ENCODE results near the gene IL1F10.

Gene IL1F10

GRCh38 chr2:113077921-113078320, 10.2 kb downstream of the IL1F10 start:
- no peak overlapping the region for H3K4me2 ChIP-seq (ENCODE audit: low read depth, low read length, poor library complexity, severe bottlenecking)
- no peak overlapping the region for H3K27ac ChIP-seq (ENCODE audit: low read depth, low read length)
- H3K9me2 ChIP-seq (replicated peaks; ENCODE audit: insufficient read depth, low read length), result no peaks in the 10 kb centered on the region
- no peaks in the 10 kb centered on the region for H4K20me1 ChIP-seq (ENCODE audit: low read depth, low read length)
- no peaks in the 10 kb centered on the region for H3F3A ChIP-seq (ENCODE audit: insufficient read depth)
- no peak overlapping the region for H2AFZ ChIP-seq (ENCODE audit: low read depth, low read length, severe bottlenecking)
- no peaks in the 10 kb centered on the region for H3K9me3 ChIP-seq (ENCODE audit: insufficient read depth, low read length)
- no peaks in the 10 kb centered on the region for H3K36me3 ChIP-seq (ENCODE audit: low read length)
- H3K4me3 ChIP-seq (ENCODE audit: insufficient read depth, low read length, poor library complexity, severe bottlenecking), result no peak overlapping the region
- TF ChIP-seq EZH2phosphoT487 (conservative IDR thresholded peaks at IDR 0.05; ENCODE audit: low read length), result no peak
- TF ChIP-seq, protein P1, sequence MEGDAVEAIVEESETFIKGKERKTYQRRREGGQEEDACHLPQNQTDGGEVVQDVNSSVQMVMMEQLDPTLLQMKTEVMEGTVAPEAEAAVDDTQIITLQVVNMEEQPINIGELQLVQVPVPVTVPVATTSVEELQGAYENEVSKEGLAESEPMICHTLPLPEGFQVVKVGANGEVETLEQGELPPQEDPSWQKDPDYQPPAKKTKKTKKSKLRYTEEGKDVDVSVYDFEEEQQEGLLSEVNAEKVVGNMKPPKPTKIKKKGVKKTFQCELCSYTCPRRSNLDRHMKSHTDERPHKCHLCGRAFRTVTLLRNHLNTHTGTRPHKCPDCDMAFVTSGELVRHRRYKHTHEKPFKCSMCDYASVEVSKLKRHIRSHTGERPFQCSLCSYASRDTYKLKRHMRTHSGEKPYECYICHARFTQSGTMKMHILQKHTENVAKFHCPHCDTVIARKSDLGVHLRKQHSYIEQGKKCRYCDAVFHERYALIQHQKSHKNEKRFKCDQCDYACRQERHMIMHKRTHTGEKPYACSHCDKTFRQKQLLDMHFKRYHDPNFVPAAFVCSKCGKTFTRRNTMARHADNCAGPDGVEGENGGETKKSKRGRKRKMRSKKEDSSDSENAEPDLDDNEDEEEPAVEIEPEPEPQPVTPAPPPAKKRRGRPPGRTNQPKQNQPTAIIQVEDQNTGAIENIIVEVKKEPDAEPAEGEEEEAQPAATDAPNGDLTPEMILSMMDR (IDR thresholded peaks at IDR 0.05; ENCODE audit: insufficient read depth, low read length, poor library complexity, severe bottlenecking), result no peak
- H3K79me2 ChIP-seq (ENCODE audit: insufficient read depth, low read length), result no peaks in the 10 kb centered on the region
- no peaks in the 10 kb centered on the region for H3K27me3 ChIP-seq (ENCODE audit: low read length)
- no peak overlapping the region for H3K9ac ChIP-seq (ENCODE audit: low read length)

- no peak overlapping the region for H3K9ac ChIP-seq (ENCODE audit: low read length)
- H3K79me2 ChIP-seq (ENCODE audit: insufficient read depth, low read length), result no peaks in the 10 kb centered on the region
- H3K27ac ChIP-seq (ENCODE audit: low read depth, low read length), result no peak overlapping the region
- no peak overlapping the region for H3K4me2 ChIP-seq (ENCODE audit: low read depth, low read length, poor library complexity, severe bottlenecking)
- H3K36me3 ChIP-seq (ENCODE audit: low read length), result no peaks in the 10 kb centered on the region
- H3F3A ChIP-seq (ENCODE audit: insufficient read depth), result no peaks in the 10 kb centered on the region
- H2AFZ ChIP-seq (ENCODE audit: low read depth, low read length, severe bottlenecking), result no peak overlapping the region
- no peak for TF ChIP-seq EZH2phosphoT487 (conservative IDR thresholded peaks at IDR 0.05; ENCODE audit: low read length)
- TF ChIP-seq, protein P1 (IDR thresholded peaks at IDR 0.05; ENCODE audit: insufficient read depth, low read length, poor library complexity, severe bottlenecking), result no peak
- H4K20me1 ChIP-seq (ENCODE audit: low read depth, low read length), result no peaks in the 10 kb centered on the region
- H3K9me2 ChIP-seq (replicated peaks; ENCODE audit: insufficient read depth, low read length), result no peaks in the 10 kb centered on the region
- H3K4me3 ChIP-seq (ENCODE audit: insufficient read depth, low read length, poor library complexity, severe bottlenecking), result no peak overlapping the region
- H3K27me3 ChIP-seq (ENCODE audit: low read length), result no peaks in the 10 kb centered on the region
- H3K9me3 ChIP-seq (ENCODE audit: insufficient read depth, low read length), result no peaks in the 10 kb centered on the region
Observed at GRCh38 chr2:113078350-113078839, 10.6 kb downstream of the IL1F10 start.

DNA sequence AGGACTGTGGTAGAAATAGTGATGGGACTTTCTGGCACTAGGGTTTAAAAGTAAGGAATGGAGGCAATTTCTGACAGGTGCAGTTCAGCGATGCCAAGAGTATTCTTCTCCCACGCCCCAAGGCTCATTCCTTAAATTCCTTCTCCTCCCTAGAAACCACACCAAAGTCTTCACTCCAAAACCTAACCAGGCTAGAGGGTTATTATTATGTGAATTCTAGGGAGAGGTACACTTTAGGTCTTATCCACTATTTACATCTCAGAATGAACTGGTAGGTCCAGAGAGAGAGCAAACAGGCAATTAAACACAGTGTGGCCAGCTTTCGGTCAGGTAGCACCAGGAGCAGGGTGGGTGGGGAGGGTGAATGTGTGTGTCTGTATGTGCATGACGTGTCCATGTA, 11.4 kb downstream of the IL1F10 start:
- Histone ChIP-seq H3K9me2 (replicated peaks; ENCODE audit: insufficient read depth, low read length) (no peaks in the 10 kb centered on the region), H3K36me3 (ENCODE audit: low read length) (no peaks in the 10 kb centered on the region), H3K4me2 (ENCODE audit: low read depth, low read length, poor library complexity, severe bottlenecking) (no peak overlapping the region), H3F3A (ENCODE audit: insufficient read depth) (no peaks in the 10 kb centered on the region), H3K9ac (ENCODE audit: low read length) (no peak overlapping the region), H3K4me3 (ENCODE audit: insufficient read depth, low read length, poor library complexity, severe bottlenecking) (no peak overlapping the region), H2AFZ (ENCODE audit: low read depth, low read length, severe bottlenecking) (no peak overlapping the region), H3K9me3 (ENCODE audit: insufficient read depth, low read length) (no peaks in the 10 kb centered on the region), H3K27me3 (ENCODE audit: low read length) (no peaks in the 10 kb centered on the region), H4K20me1 (ENCODE audit: low read depth, low read length) (no peaks in the 10 kb centered on the region), H3K27ac (ENCODE audit: low read depth, low read length) (no peak overlapping the region), H3K79me2 (ENCODE audit: insufficient read depth, low read length) (no peaks in the 10 kb centered on the region)
- TF ChIP-seq EZH2phosphoT487 (conservative IDR thresholded peaks at IDR 0.05; ENCODE audit: low read length), result no peak
- TF ChIP-seq, protein P1 (IDR thresholded peaks at IDR 0.05; ENCODE audit: insufficient read depth, low read length, poor library complexity, severe bottlenecking), result no peak
